HL-60/S4 treated with phorbol 12-myristate 13-acetate at 8.2 ng/mL for 4 days and 3 days (cell line): Measurements from ENCODE around the gene MPDU1.

Source experiments
- in situ Hi-C: fragments of 300-500 bp; cut with MboI; formaldehyde crosslinking; loops from 2 replicates; pipeline ENCODE4 v1.15.0; 2022; ENCODE audit warnings: low sequenced_read_pairs

The MPDU1 gene

GRCh38 chr17:7636163-7636562 is 52.5 kb downstream of the MPDU1 start:
- in situ Hi-C loops: no loop called here
